Tongue (tissue), 2 donors: Measurements from ENCODE around the gene MROH7. TPM values are rescaled to one million over a fixed set of nuclear protein-coding genes. Genes with fewer than 3 reads are reported as not detected.
"Not testable (repeated sequence)": the region's sequence is repeated elsewhere in the genome, so short reads cannot be mapped to it uniquely, and the experiment has no call there.

Experiments used
- DNase-seq: peaks from one replicate; pipeline ENCODE4 v3.0.0-alpha.2; 2015
- total RNA-seq: library from RNA; depleted of rRNA; stranded (reverse); fragments of >200 nt; gene quantifications from one replicate; pipeline ENCODE4 v1.2.3, GENCODE V29; 2014

Gene MROH7
- total RNA-seq, 1 donor from 2014 or later: 4.2 TPM

DNA sequence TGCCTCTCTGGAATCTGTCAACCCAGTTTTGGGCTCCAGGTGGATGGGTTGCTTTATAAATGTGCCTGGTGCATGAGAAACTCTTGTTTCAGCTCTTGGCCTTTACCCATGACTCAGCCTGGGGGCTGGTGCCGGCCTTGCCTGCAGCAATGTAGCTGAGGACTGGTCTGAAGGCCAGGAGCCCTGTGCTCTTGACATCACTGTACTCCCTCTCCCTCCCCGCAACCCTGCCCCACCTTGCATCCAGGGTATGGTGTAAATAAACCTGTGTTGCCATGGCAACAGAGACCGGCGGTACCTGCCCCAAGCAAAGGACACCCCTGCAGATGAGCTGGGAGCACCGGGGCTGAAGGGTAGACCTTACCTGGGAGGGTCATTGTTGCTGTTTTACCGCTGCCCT is 31.5 kb upstream of the MROH7 start:
- DNase-seq: no peak

DNA sequence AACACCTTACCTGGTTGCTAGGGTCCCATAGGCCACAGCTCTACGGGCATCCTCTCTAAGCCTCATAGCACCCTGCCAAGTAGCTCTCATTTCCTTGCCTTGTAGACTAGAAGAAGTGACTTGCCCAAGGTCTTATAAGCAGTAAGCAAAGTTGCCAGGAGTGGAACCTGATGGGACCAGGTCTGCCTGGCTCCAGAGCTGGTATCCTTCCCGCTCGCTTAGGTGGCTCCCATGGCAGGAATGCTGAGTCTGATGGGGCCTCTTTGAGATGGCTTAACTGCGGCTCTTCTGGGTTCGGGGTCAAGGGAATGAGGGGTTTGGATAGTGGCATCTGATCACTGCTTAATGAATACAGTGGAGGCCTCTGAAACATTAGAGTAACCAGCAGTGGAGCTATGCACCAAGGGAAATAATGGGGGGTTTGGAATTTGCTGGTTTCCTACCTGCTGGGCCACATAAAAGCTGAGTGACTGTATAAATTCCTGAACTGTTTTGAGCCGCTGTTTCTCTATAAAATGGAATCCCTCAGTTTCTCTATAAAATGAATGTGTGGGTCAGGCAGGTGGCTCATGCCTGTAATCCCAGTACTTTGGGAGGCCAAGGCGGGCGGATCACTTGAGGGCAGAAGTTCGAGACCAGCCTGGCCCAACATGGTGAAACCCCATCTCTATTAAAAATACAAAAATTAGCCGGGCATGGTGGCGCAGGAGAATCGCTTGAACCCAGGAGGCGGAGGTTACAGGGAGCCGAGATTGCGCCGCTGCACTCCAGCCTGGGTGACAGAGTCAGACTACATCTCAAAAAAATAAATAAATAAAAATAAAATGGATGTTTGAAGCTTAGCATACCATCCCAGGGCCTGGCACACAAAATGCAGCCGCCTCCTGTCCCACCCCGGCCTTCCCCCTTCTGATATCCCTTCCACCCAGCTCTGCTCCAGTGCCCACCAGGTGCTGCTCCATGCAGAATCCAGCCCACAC is 30.7 kb upstream of the MROH7 start:
- DNase-seq: no peak

DNA sequence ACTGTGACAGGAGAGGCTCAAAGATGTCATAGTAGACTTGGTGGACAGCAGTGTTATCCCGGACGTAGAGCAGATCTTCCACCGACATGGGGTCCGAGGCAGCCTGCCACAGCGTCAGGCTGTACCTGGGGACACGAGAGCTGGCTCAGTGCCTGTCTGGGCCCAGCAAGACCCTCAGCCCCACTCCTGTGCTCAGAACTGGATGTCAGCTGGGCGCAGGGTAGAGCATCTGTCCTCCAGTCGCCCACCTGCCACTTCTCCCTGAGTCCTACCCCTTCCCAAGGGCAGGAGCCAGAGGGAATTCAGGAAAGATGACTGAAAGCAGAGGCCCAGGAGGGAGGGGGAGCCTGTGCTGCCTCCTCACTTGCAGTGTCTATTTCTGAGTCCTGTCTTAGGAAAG is 30.0 kb upstream of the MROH7 start:
- DNase-seq: no peak

GRCh38 chr1:54614024-54614423 is 27.6 kb upstream of the MROH7 start:
- DNase-seq: no peak

DNA sequence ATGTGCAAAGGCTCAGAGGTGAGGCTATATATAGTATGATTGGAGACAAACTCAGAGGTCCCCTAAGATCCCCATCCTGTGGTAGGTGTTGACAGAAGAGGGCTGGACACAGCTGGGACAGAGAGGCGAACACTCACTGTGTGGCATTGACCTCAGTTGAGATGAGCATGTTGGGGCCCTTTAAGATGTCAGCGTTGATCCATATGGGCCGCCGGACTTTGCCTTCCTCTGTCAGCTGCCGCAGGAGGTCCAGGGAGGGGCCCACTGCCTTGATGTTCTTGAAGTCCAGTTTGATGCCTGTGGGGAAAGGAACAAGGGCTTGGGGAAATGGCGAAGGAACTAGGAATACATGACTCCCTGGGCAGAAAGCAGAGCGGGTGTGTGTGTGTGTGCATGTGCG is 27.0 kb upstream of the MROH7 start:
- no peak for DNase-seq

GRCh38 chr1:54615531-54616279 is 25.9 kb upstream of the MROH7 start:
- peak; percentile 26 for DNase-seq

DNA sequence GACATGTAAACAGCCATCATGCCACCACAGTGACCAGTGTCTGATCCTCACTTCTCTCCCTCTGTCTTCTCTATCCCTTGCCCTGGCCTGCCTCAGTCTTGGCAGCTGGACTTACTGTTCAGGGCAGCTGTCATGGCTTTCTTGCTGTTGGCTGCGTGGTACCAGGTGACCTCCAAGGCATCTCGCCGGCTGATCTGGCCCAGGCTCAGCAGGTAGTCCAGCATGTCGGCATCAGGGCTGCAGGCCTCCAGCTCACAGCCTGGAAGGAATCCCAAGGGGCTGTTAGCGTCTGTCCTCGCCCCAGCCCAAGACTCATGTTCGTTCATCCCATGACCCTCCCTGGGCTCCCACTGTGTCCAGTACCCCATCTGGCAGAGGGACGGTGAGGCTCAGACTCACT is 21.8 kb upstream of the MROH7 start:
- DNase-seq: no peak

- DNase-seq: no peak
Measured at GRCh38 chr1:54623216-54624007, 18.2 kb upstream of the MROH7 start, which contains the start of gene FAM151A. Gene FAM151A, minus strand, starts transcription at chr1:54623525. Its CDS starts 130 bp downstream, at chr1:54623395.

- no peak for DNase-seq
Measured at GRCh38 chr1:54624466-54625464, 16.8 kb upstream of the MROH7 start.

DNA sequence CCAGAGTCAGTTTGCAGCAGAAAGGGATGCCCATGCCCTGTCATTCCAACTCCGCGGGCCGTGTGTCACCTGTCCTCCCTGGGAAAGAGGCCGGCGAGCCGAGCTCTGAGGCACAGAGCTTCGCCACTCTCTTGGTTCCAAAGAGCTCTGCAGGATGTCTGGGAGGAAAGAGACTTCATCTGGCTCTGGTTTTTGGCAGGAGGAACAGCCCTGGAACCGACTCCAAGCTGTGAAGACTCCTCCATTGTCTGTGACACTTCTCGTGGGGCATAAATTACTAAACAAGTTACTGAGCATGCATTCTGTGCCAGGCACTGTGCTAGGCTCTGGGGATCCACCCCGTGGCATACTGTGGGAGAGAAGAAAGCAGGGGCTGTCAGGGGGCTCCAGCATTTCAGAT is 14.4 kb upstream of the MROH7 start:
- DNase-seq: no peak

- DNase-seq: not testable (repeated sequence)
Measured at GRCh38 chr1:54635804-54636203, 5.8 kb upstream of the MROH7 start.

GRCh38 chr1:54636461-54637446 is 4.8 kb upstream of the MROH7 start:
- not testable (repeated sequence) for DNase-seq

DNA sequence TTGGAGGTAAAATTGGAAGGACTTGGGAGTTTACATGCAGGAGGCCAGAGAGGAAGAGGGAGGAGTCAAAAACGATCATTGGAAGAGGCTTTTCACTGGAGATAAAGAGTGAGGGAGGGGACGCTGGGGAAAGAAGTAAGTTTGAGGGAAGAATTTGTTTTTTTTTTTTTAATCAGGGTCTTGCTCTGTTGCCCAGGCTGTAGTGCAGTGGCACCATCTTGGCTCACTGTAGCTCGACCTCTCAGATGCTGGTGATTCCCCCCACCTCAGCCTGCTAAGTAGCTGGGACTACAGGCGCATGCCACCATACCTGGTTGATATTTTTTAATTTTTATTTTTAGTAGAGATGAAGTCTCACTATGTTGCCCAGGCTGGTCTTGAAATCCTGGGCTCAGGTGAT is 1.2 kb upstream of the MROH7 start:
- DNase-seq: no peak

GRCh38 chr1:54643736-54644135 is 2.1 kb downstream of the MROH7 start:
- no peak for DNase-seq

DNA sequence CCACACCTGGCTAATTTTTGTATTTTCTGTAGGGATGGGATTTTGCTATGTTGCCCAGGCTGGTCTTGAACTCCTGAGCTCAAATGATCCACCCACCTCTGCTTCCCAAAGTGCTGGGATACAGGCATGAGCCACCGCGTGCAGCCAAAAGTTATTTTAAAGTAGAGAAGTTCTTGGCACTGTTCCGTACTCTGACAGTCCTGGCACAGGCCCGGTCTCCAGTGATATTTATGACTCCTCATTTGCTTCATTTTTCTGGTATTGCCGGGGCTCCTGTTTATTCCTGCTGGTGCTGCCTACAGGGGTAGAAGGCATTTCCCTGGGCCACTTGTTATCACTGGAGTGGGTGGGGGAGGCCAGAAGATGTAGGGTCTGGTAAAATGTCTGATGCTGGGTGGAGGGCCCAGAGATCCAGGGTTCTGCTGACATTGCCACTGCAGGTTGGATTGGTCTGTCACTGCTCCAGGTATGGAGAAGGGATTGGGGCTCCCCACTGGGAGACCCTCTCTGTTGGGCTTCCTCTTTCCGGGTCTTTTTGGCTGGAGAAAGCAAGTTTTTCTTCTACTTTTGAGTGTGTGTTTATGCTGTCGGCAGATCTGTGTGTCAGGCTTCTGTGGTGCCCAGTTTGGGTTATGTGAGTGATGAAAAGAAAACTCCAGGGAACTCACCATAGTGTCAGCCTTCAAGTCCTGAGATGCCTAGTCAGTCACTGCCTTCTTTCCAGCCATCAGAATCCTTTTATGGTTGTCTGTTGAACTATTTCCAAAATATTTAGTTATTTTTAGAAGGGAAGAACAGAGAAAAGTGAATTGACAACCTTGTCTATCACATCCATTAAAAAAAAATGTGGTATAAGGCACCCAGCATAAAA is 4.5 kb downstream of the MROH7 start:
- no peak for DNase-seq

- no peak for DNase-seq
Measured at GRCh38 chr1:54649130-54649898, 7.7 kb downstream of the MROH7 start.

DNA sequence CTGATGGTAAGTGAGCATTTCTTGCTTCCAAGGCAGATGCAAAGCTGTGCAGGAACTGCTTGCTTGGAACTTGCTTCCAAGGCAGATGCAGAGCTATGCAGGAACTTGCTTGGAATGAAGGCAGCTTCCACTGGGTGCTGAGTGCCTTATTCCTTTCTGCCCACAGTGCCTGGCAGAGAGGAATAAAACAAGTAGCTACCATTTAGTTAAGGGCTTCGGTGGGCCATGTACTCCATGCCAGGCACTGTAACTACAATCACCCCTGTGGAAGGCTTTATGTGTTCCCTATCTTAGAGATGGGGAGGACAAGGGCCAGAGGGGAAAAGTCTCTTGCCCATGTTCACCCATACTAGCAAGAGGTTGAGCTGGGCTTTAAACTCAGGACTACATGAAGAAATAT is 8.3 kb downstream of the MROH7 start:
- DNase-seq: no peak

DNA sequence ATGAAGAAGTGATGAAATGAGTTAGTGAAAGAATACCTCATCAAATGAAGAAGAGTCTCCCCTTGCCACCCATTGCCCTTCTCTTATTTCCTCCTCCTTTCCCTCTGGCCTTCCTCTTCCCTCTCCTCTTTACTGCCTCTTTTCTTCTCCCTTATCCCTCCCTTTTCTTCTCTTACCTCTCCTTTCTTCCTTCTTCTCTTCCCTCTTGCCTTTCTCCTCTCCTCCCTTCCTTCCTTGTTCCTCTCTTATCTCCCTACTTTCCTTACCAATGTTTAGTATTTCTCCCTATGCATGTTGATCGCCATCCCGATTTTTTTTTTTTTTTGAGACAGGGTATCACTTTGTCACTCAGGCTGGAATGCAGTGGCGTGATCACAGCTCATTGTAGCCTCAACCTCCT is 8.8 kb downstream of the MROH7 start:
- no peak for DNase-seq
